GM19193 (cell line): Measurements from ENCODE around the gene OR11L1.

Experiments
- POLR2A ChIP-seq: IDR thresholded peaks from 4 replicates; pipeline ENCODE4 v1.6.1; 2011; ENCODE audit not compliant: insufficient read depth, insufficient read length; ENCODE audit errors: extremely low read depth

The OR11L1 gene

DNA sequence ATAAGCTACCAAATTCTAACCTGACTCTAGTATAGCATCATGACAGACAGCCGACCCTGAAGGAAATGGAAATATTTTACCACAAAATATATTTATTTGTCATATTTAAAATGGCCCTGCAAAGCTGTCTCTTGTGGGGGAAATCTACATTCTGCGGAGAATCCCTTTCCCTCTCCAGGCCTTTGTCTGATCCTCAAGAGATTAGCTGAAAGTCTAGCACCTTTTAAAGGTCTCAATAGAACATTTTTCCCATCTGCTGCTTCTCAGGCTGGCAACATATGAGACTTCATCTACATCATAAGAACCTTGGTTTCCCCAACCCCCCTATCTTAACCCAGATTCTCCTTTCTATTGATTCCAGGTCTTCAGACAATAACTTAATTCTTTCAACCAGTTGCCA lies 1.7 kb upstream of the OR11L1 start:
- TF ChIP-seq POLR2A, result no peak

DNA sequence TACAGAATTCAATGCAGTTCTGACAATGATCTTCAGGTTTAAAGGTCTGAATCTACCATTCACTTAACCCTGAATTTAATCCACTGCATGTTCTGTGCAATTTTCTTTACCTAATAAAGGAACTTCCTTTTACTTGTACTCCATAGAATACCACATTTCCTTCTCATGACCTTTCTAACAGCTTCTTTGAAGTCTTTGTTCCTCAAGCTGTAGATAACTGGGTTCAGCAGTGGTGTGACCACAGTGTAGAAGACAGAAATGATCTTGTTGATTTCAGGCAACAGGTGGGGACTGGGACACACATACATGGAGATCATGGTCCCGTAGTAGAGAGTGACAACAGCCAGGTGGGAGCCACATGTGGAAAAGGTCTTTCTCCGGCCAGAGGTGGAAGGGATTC lies 878 bp downstream of the OR11L1 start:
- no peak for TF ChIP-seq POLR2A

DNA sequence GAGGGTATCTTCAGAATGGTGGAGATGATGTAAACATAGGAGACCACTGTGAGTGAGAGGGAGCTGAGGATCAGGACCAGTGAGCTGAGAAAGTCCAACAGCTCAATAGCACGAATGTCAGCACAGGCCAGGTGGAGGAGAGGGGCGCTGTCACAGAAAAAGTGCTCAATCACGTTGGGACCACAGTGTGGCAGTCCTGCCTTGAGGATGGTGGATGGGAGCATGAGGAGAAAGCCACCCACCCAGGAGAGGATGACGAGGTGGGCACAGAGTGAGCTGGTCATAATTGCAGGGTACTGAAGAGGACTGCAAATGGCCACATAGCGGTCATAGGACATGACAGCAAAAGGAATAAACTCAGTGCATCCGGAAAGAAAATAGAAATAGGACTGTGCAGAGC lies 8.1 kb downstream of the OR11L1 start:
- no peak for TF ChIP-seq POLR2A

GRCh38 chr1:247829656-247830055 lies 12.0 kb downstream of the OR11L1 start:
- no peak for TF ChIP-seq POLR2A

DNA sequence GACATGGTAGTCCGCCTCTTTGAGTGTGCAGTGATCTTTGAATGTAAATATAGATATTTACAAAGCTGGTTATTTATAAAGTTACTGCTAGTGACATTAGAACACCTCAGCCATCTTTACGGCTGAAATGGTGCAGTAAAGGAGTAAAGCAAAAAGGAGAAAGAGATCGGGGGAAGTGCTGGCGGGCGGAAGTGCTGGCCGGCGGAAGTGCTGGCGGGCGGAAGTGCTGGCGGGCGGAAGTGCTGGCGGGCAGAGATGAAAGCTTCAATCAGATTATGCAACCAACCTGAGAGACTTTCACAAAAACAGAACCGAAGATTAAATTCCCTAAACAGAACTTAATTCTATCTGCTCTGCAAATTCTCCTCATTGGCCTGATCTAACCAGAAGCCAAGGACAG lies 16.3 kb downstream of the OR11L1 start:
- no peak for TF ChIP-seq POLR2A

DNA sequence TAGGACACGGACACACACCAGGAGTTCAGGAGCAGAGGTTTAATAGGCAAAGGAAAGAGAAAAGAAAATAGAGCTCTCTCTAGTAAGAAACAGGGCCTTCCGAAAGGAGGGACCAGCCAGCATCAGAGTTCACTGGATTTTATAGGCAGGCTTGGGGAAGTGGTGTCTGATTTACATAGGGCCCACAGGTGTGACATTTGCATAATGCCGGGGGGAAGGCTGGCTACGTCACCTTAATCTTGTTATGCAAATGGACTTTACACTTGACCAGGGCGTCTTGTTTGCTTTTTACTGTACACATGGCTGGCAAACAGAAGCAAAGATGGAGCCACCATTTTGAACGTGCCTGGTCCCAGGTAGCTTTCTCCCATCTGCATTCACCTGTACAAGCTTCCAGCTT lies 17.7 kb downstream of the OR11L1 start, which contains the start of gene OR14A16:
OR14A16 (minus strand) TSS at position 97 of the 400 bp plus-strand sequence. CDS start 8,390 bp downstream, outside the sequence.
- no peak for TF ChIP-seq POLR2A

DNA sequence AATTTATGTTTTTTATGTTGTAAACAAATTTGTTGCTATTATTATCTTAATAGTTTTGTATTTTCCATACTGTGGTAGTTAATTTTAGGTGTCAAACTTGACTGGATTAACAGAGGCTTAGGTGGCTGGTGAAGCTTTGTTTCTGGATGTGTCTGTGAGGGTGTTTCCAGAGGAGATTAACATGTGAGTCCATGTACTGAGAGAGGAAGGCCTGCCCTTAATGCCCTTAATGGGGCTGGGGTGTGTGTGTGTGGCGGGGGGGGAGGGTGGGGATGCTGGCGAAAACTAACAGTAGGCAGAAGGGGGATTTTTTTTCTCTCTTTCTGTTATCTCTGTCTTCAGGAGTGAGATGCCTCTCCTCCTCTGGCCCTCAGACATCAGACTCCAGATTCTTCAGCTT lies 19.6 kb downstream of the OR11L1 start:
- TF ChIP-seq POLR2A, result no peak

- TF ChIP-seq POLR2A, result no peak
These were observed 29.1 kb downstream of the OR11L1 start for GRCh38 chr1:247812637-247813036.

GRCh38 chr1:247797518-247797917 lies 44.2 kb downstream of the OR11L1 start:
- TF ChIP-seq POLR2A, result no peak
